Measurements from ENCODE around the gene CDH4.

CDH4 gene

DNA sequence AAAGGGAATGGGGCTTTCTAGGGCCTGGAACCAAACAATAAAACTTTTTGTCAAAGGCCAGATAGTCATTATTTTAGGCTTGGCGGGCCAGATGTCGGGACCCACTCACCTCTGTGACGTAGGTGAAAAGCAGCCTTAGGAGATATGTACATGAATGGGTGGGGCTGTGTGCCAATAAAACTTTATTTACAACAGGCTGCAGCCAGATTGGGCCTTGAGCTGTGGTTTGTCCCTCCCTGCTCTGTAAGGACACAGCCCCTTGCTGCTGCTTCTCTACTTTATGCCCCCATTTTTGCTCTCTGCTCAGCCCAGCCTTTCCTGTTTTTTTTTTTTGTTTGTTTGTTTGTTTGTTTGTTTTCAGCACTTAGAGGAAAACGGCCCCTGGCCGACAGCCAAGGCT is 32.7 kb downstream of the CDH4 start:
- DNase-seq (ENCODE audit: low spot score): no peak
- TF ChIP-seq, protein P1, sequence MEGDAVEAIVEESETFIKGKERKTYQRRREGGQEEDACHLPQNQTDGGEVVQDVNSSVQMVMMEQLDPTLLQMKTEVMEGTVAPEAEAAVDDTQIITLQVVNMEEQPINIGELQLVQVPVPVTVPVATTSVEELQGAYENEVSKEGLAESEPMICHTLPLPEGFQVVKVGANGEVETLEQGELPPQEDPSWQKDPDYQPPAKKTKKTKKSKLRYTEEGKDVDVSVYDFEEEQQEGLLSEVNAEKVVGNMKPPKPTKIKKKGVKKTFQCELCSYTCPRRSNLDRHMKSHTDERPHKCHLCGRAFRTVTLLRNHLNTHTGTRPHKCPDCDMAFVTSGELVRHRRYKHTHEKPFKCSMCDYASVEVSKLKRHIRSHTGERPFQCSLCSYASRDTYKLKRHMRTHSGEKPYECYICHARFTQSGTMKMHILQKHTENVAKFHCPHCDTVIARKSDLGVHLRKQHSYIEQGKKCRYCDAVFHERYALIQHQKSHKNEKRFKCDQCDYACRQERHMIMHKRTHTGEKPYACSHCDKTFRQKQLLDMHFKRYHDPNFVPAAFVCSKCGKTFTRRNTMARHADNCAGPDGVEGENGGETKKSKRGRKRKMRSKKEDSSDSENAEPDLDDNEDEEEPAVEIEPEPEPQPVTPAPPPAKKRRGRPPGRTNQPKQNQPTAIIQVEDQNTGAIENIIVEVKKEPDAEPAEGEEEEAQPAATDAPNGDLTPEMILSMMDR (IDR thresholded peaks at IDR 0.05; ENCODE audit: extremely low read depth, missing control alignments): no peak

DNA sequence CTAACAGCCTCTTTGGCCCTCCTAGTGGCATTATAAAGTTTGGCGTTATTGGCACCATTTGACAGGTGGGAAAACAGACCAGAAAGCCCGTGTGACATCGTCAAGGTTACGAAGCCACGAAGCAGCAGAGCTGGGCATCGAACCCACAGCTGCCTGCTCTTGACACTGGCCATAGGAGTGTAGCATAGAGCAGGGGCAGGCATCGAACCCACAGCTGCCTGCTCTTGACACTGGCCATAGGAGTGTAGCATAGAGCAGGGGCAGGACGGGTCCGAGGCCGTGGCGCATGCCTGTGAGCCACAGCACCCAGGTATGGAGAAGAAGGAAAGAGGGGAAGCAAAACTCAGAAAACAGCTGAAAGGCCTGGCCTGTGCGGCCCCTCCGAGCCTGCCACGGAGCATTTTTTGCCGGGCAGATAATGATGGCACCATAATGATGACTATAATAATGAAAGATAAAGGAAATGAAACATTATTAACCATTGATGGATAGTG is 33.1 kb downstream of the CDH4 start:
- TF ChIP-seq, protein P1 (IDR thresholded peaks at IDR 0.05; ENCODE audit: extremely low read depth, missing control alignments): no peak
- DNase-seq (ENCODE audit: low spot score): no peak

DNA sequence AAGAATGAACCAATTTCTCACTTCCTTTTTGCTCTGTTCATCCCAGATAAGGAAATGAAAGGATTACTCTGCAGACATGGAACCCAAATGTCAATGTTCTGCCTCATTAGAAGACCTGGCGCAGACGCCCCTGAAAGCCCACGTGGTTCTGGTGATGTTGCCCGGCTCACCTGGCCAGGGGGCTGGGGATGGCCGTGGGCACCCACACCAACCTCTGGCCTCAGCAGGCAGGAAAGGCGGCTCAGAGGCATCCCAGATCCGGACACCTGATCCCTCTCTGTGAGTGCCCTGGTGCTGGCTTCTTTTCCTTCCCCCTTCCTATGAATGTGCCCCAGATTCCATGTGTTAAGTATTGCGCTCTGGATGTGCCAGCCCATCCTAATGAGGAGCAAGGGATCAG is 33.6 kb downstream of the CDH4 start:
- no peak for DNase-seq (ENCODE audit: low spot score)
- TF ChIP-seq, protein P1 (IDR thresholded peaks at IDR 0.05; ENCODE audit: extremely low read depth, missing control alignments): no peak

DNA sequence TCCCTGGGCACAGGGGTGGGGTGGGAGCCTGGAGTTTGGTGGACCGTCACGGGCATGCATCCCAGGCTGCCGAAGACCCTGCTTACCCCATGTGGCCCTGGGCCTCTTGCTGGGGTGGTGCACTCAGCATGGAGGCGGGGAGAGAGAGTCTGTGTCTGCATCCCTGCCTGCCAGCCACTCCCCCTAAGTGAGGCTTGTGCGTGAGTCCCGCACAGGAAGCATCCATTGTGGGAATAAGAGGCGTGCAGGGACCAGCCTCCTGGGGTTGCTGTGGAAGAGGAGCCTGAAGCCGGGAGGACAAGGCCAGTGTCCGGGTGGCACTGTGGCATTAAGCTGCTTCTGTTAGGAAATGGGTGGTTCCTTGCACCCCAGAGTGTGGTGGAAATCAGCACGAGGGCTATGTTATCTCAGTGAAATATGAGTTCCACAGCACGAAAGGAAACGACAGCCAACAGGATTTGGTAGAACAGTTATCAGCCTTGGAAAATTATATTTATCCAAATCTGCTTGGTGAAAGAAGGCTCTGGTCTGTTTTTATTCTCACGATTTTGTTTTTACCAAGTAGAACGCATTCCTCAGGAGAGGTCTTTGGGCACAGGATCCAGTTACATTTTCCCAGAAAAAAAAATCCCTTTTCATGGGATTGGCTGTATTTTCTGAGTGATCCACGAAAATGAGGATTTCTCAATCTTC is 35.7 kb downstream of the CDH4 start:
- TF ChIP-seq, protein P1 (IDR thresholded peaks at IDR 0.05; ENCODE audit: extremely low read depth, missing control alignments): no peak
- no peak for DNase-seq (ENCODE audit: low spot score)

DNA sequence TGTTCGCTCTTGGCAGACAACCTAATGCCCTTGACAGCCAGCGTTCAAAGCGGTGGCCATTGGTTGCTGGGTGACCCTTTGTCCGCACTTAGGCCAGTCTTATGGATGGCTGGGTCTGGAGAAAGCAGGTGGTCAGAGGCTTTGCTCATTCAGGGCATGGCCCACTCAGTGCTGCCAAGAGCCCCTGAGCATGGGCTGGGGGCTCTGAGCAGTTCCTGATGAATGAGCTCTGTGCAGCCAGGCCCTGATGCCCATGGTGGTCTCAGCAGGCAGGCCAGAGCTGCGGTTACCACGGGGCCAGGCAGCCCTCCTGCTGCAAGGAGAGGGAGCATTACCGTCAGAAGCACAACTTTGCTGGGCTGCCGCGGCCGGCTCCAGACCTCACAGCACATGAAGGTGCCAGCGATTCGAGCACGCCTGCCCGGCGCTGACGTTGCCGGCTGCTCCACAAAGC is 36.3 kb downstream of the CDH4 start:
- no peak for DNase-seq (ENCODE audit: low spot score)
- TF ChIP-seq, protein P1 (IDR thresholded peaks at IDR 0.05; ENCODE audit: extremely low read depth, missing control alignments): no peak

DNA sequence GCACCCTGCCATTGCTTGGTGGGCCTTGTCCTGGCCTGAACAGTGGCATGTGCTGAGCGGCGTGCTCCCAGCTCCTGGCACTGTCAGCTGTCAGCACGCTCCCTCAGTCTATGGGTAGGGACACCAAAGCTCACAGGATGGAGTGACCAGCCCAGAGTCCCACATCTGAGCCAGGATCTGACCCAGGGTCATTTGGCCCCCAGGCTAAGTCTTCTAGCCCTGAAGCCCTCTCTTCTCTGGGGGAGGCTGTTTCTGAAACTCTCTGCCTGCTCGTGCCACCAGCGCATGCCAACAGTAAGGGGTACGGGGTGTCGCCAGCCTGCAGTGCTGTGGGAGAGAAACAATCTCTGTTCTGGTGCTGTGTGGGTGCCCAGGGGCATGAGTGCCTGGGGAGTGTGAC is 37.1 kb downstream of the CDH4 start:
- TF ChIP-seq, protein P1 (IDR thresholded peaks at IDR 0.05; ENCODE audit: extremely low read depth, missing control alignments): no peak

DNA sequence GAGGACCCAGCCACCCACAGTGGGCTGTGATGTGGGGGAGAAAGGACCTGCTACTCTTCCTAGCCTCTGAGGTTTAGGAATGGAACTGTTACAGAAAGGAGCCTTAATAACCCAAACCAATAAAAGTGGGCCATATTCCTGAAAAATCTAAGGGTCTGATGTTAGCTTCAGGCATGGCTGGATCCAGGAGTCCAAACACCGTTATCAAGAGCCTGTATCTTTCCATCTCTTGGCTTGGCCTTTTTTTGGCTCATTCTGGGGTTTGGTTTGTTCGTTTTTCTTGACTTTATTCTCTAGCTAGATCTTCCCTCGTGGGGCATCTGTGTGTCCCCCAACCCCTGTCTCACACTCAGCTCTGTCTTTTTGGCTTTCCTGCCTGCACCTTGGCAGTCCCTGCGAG is 38.7 kb downstream of the CDH4 start:
- TF ChIP-seq, protein P1 (IDR thresholded peaks at IDR 0.05; ENCODE audit: extremely low read depth, missing control alignments): no peak
- DNase-seq (ENCODE audit: low spot score): no peak

More for the DNA sequence above, 37.1 kb downstream of the CDH4 start:
- no peak for DNase-seq (ENCODE audit: low spot score)

Measured in GM20000 (cell line).